ENCODE results near the gene ABHD16A.

Gene ABHD16A

GRCh38 chr6:31702819-31703716 lies at the start of gene ABHD16A:
TSS of gene ABHD16A (minus strand) at chr6:31703324. CDS start at chr6:31703281, 43 bp downstream.
- no peaks in the 10 kb centered on the region for H3K9me3 ChIP-seq (ENCODE audit: control insufficient read depth in 1 of 2, low read length in 2 of 2)
- peaks cover 0 to 13% of the 10 kb centered on the region in 2 donors for H3K36me3 ChIP-seq (ENCODE audit: control insufficient read depth in 1 of 2, insufficient read depth in 2 of 2, low read length in 2 of 2)
- peak within 1 kb of the TSS; percentile 89 to 97 for H3K9ac ChIP-seq (ENCODE audit: low read depth in 1 of 2, low read length in 2 of 2)
- peak within 1 kb of the TSS; percentile 84 to 89 for H3K4me3 ChIP-seq (ENCODE audit: low read depth in 1 of 2, low read length in 2 of 2)
- H3K27ac ChIP-seq (ENCODE audit: low read depth, low read length), result peak within 1 kb of the TSS; percentile 98
- peaks cover 15% of the 10 kb centered on the region in 2 donors for H3K4me1 ChIP-seq (ENCODE audit: control insufficient read depth in 1 of 2, insufficient read depth in 2 of 2, low read length in 2 of 2)
- no peaks in the 10 kb centered on the region for H3K27me3 ChIP-seq (ENCODE audit: control insufficient read depth in 1 of 2, insufficient read depth in 2 of 2, low read length in 2 of 2)

GRCh38 chr6:31752739-31753319 lies 49.7 kb upstream of the ABHD16A start:
- no peak overlapping the region for H3K9ac ChIP-seq (ENCODE audit: low read depth in 1 of 2, low read length in 2 of 2)
- H3K4me1 ChIP-seq (ENCODE audit: control insufficient read depth in 1 of 2, insufficient read depth in 2 of 2, low read length in 2 of 2), result no peaks in the 10 kb centered on the region
- H3K9me3 ChIP-seq (ENCODE audit: control insufficient read depth in 1 of 2, low read length in 2 of 2), result no peaks in the 10 kb centered on the region
- no peak overlapping the region for H3K4me3 ChIP-seq (ENCODE audit: low read depth in 1 of 2, low read length in 2 of 2)
- H3K27ac ChIP-seq (ENCODE audit: low read depth, low read length), result no peak overlapping the region
- no peaks in the 10 kb centered on the region for H3K27me3 ChIP-seq (ENCODE audit: control insufficient read depth in 1 of 2, insufficient read depth in 2 of 2, low read length in 2 of 2)
- no peaks in the 10 kb centered on the region for H3K36me3 ChIP-seq (ENCODE audit: control insufficient read depth in 1 of 2, insufficient read depth in 2 of 2, low read length in 2 of 2)

DNA sequence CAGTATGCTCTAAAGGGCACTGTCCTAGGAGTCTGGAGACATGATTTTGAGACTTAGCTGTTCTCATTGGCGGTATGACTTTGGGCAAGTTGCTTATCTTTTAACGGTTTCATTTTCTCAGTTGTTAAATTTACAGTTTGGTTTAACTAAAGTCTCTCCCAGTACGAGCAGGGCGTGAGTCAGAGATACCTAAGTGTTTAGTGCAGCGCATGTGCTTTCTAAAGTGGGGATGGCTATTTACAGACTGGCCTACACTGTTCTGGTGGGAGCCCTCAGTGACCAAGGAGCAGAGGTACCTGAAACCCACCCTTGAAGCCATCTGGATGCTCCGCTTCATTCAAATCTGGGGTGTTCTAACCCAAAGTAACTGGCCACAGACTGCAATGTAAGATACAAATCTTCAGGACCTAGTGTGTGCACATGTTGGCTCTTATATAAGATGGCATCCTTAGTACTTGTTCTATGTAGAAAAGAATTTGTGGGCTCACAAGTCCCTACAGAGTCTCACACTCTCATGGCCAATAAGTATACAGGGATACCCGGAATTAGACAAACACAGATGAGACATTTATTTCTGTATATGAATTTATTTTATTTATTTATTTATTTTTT lies 47.4 kb upstream of the ABHD16A start:
- Histone ChIP-seq H3K4me1 (ENCODE audit: control insufficient read depth in 1 of 2, insufficient read depth in 2 of 2, low read length in 2 of 2) (no peaks in the 10 kb centered on the region), H3K27ac (ENCODE audit: low read depth, low read length) (no peak overlapping the region), H3K36me3 (ENCODE audit: control insufficient read depth in 1 of 2, insufficient read depth in 2 of 2, low read length in 2 of 2) (peaks cover 0 to 6% of the 10 kb centered on the region in 2 donors), H3K27me3 (ENCODE audit: control insufficient read depth in 1 of 2, insufficient read depth in 2 of 2, low read length in 2 of 2) (no peaks in the 10 kb centered on the region), H3K4me3 (ENCODE audit: low read depth in 1 of 2, low read length in 2 of 2) (no peak overlapping the region), H3K9me3 (ENCODE audit: control insufficient read depth in 1 of 2, low read length in 2 of 2) (no peaks in the 10 kb centered on the region), H3K9ac (ENCODE audit: low read depth in 1 of 2, low read length in 2 of 2) (no peak overlapping the region)

DNA sequence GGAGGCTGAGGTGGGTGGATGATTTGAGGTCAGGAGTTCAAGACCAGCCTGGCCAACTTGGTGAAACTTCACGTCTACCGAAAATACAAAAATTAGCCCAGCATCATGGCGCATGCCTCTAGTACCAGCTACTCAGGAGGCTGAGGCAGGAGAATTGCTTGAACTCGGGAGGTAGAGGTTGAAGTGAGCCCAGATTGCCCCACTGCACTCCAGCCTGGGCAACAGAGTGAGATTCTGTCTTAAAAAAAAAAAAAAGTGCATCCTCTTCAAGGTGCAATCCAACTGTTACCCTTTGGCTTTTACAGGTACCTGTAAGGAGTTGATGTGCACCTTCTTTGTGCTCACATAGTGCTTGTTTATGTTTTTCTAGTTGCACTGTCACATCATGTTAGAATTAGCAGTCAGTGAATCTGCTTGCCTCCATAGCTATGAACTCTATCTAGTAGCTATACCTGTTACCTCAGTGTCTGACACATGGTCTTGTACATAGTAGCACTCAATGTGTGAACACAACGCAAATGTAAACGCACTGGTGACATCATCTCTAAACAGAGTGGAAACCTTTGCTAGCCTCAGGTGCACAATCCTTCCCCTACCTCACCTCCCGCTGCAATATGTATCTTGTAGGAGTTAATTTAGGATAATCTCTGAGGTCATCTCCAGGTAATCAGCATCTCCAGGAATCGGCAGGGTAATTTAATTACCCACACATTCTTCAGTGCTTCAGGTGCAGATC lies 46.3 kb upstream of the ABHD16A start:
- Histone ChIP-seq H3K9ac (ENCODE audit: low read depth in 1 of 2, low read length in 2 of 2) (no peak overlapping the region), H3K4me3 (ENCODE audit: low read depth in 1 of 2, low read length in 2 of 2) (no peak overlapping the region), H3K27me3 (ENCODE audit: control insufficient read depth in 1 of 2, insufficient read depth in 2 of 2, low read length in 2 of 2) (no peaks in the 10 kb centered on the region), H3K9me3 (ENCODE audit: control insufficient read depth in 1 of 2, low read length in 2 of 2) (no peaks in the 10 kb centered on the region), H3K4me1 (ENCODE audit: control insufficient read depth in 1 of 2, insufficient read depth in 2 of 2, low read length in 2 of 2) (no peaks in the 10 kb centered on the region), H3K27ac (ENCODE audit: low read depth, low read length) (no peak overlapping the region), H3K36me3 (ENCODE audit: control insufficient read depth in 1 of 2, insufficient read depth in 2 of 2, low read length in 2 of 2) (peaks cover 0 to 6% of the 10 kb centered on the region in 2 donors)

DNA sequence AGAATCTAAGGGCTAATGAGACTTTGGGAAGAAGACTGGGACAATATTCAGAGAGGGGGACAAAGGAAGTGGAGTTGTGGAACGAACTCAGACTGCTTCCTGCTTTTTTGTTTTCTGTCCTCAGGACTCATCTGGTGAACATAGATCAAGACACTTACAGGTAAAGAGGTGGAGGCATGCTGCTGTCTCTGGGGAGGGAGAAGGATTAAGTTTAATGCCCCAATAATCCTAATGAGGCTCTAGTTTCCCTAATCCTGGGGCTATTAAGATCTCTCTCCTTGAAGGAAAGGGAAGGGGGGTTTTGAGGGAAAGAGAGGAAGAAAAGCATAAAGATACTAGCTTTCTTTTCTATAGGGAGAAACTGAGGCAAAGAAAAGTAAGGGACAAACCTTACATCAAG lies 41.3 kb upstream of the ABHD16A start:
- Histone ChIP-seq H3K9me3 (ENCODE audit: control insufficient read depth in 1 of 2, low read length in 2 of 2) (no peaks in the 10 kb centered on the region), H3K9ac (ENCODE audit: low read depth in 1 of 2, low read length in 2 of 2) (no peak overlapping the region), H3K4me3 (ENCODE audit: low read depth in 1 of 2, low read length in 2 of 2) (no peak overlapping the region), H3K27me3 (ENCODE audit: control insufficient read depth in 1 of 2, insufficient read depth in 2 of 2, low read length in 2 of 2) (no peaks in the 10 kb centered on the region), H3K36me3 (ENCODE audit: control insufficient read depth in 1 of 2, insufficient read depth in 2 of 2, low read length in 2 of 2) (peaks cover 0 to 19% of the 10 kb centered on the region in 2 donors), H3K27ac (ENCODE audit: low read depth, low read length) (no peak overlapping the region), H3K4me1 (ENCODE audit: control insufficient read depth in 1 of 2, insufficient read depth in 2 of 2, low read length in 2 of 2) (peaks cover under 1 to 12% of the 10 kb centered on the region in 2 donors)

- no peak overlapping the region for H3K9ac ChIP-seq (ENCODE audit: low read depth in 1 of 2, low read length in 2 of 2)
- H3K27me3 ChIP-seq (ENCODE audit: control insufficient read depth in 1 of 2, insufficient read depth in 2 of 2, low read length in 2 of 2), result no peaks in the 10 kb centered on the region
- no peak overlapping the region for H3K27ac ChIP-seq (ENCODE audit: low read depth, low read length)
- peaks cover 0 to 19% of the 10 kb centered on the region in 2 donors for H3K36me3 ChIP-seq (ENCODE audit: control insufficient read depth in 1 of 2, insufficient read depth in 2 of 2, low read length in 2 of 2)
- H3K4me3 ChIP-seq (ENCODE audit: low read depth in 1 of 2, low read length in 2 of 2), result no peak overlapping the region
- H3K4me1 ChIP-seq (ENCODE audit: control insufficient read depth in 1 of 2, insufficient read depth in 2 of 2, low read length in 2 of 2), result peaks cover 14 to 26% of the 10 kb centered on the region in 2 donors
- no peaks in the 10 kb centered on the region for H3K9me3 ChIP-seq (ENCODE audit: control insufficient read depth in 1 of 2, low read length in 2 of 2)
Measured at GRCh38 chr6:31742894-31743293, 39.8 kb upstream of the ABHD16A start.

- H3K9me3 ChIP-seq (ENCODE audit: control insufficient read depth in 1 of 2, low read length in 2 of 2), result no peaks in the 10 kb centered on the region
- H3K36me3 ChIP-seq (ENCODE audit: control insufficient read depth in 1 of 2, insufficient read depth in 2 of 2, low read length in 2 of 2), result peaks cover 0 to 13% of the 10 kb centered on the region in 2 donors
- peaks cover 25 to 35% of the 10 kb centered on the region in 2 donors for H3K4me1 ChIP-seq (ENCODE audit: control insufficient read depth in 1 of 2, insufficient read depth in 2 of 2, low read length in 2 of 2)
- H3K27ac ChIP-seq (ENCODE audit: low read depth, low read length), result no peak overlapping the region
- no peak overlapping the region for H3K4me3 ChIP-seq (ENCODE audit: low read depth in 1 of 2, low read length in 2 of 2)
- no peaks in the 10 kb centered on the region for H3K27me3 ChIP-seq (ENCODE audit: control insufficient read depth in 1 of 2, insufficient read depth in 2 of 2, low read length in 2 of 2)
- no peak overlapping the region for H3K9ac ChIP-seq (ENCODE audit: low read depth in 1 of 2, low read length in 2 of 2)
Measured at GRCh38 chr6:31741815-31742214, 38.7 kb upstream of the ABHD16A start.

DNA sequence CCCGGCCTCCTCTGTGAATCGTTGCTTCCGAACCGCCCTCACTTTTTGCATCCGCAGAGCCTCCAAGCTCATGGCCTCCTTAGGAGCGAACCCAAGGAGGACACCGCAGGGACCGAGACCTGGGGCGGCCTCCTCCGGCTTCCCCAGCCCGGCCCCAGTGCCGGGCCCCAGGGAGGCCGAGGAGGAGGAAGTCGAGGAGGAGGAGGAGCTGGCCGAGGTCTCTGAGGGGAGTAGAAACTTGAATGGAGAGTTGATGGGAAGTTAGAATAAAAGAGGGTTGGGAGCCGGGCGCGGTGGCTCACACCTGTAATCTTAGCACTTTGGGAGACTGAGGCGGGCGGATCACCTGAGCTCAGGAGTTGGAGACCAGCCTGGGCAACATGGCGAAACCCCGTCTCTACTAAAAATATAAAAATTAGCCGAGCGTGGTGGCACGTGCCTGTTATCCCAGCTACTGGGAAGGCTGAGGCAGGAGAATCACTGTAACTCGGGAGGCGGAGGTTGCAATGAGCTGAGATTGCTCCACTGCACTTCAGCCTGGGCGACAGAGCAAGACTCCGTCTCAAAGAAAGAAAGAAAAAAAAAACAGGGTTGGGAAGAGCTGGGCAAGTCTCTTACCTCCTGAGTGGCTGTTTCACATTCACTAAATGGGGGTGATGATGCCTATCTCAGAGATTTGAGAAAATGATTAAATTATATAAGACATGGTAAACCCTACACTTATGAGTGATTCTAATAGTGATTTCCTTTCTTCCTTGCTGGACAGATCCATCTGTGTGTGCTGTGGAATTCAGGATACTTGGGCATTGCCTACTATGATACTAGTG lies 37.5 kb upstream of the ABHD16A start:
- peaks cover 28 to 38% of the 10 kb centered on the region in 2 donors for H3K4me1 ChIP-seq (ENCODE audit: control insufficient read depth in 1 of 2, insufficient read depth in 2 of 2, low read length in 2 of 2)

DNA sequence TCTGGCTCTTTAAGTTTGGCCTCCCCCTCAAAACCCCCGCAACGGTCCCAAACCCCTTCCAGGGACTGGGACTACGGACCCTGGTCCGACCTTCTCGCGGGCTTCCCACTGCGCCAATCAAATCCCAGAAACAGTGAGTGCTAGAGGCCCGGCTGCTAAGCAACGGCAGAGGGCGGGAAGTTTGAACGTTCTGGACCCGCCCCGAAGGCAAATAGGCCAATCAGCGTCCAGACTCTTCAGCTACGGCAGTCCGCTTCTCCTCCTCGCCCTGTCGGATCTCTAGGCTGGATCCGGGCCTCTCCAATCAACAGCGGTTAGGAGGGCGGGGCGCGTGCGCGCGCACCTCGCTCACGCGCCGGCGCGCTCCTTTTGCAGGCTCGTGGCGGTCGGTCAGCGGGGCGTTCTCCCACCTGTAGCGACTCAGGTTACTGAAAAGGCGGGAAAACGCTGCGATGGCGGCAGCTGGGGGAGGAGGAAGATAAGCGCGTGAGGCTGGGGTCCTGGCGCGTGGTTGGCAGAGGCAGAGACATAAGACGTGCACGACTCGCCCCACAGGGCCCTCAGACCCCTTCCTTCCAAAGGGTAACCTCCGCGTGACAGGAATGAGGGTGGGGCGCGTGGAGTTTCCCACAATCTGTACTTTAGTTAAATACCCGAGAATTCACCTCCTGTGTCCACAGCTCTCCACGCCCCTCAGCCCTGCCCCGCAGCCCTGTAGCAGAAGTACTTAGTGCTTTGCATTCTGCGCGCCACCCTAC lies 36.7 kb upstream of the ABHD16A start, which contains the start of gene MSH5:
TSS of gene MSH5 (plus strand) at position 367 of the 758 bp plus-strand sequence. CDS start 462 bp downstream, outside the sequence.
- Histone ChIP-seq H3K9ac (ENCODE audit: low read depth in 1 of 2, low read length in 2 of 2) (peak within 1 kb of the TSS; percentile 87 to 90), H3K36me3 (ENCODE audit: control insufficient read depth in 1 of 2, insufficient read depth in 2 of 2, low read length in 2 of 2) (peaks cover 0 to 13% of the 10 kb centered on the region in 2 donors), H3K9me3 (ENCODE audit: control insufficient read depth in 1 of 2, low read length in 2 of 2) (no peaks in the 10 kb centered on the region), H3K4me1 (ENCODE audit: control insufficient read depth in 1 of 2, insufficient read depth in 2 of 2, low read length in 2 of 2) (peaks cover 28 to 39% of the 10 kb centered on the region in 2 donors), H3K27ac (ENCODE audit: low read depth, low read length) (peak within 1 kb of the TSS; percentile 94), H3K4me3 (ENCODE audit: low read depth in 1 of 2, low read length in 2 of 2) (peak within 1 kb of the TSS; percentile 80 to 83), H3K27me3 (ENCODE audit: control insufficient read depth in 1 of 2, insufficient read depth in 2 of 2, low read length in 2 of 2) (no peaks in the 10 kb centered on the region)

More for the DNA sequence above, 37.5 kb upstream of the ABHD16A start:
- Histone ChIP-seq H3K9ac (ENCODE audit: low read depth in 1 of 2, low read length in 2 of 2) (peak overlapping the region; percentile 87 to 90), H3K36me3 (ENCODE audit: control insufficient read depth in 1 of 2, insufficient read depth in 2 of 2, low read length in 2 of 2) (peaks cover 0 to 13% of the 10 kb centered on the region in 2 donors), H3K9me3 (ENCODE audit: control insufficient read depth in 1 of 2, low read length in 2 of 2) (no peaks in the 10 kb centered on the region), H3K27ac (ENCODE audit: low read depth, low read length) (peak overlapping the region; percentile 80), H3K27me3 (ENCODE audit: control insufficient read depth in 1 of 2, insufficient read depth in 2 of 2, low read length in 2 of 2) (no peaks in the 10 kb centered on the region), H3K4me3 (ENCODE audit: low read depth in 1 of 2, low read length in 2 of 2) (peak overlapping the region; percentile 80 to 83)

Measured in duodenal mucosa (tissue), 2 donors.